Raji (cell line): ENCODE data around the gene GPR84.

Experiments
- POLR2A ChIP-seq: IDR thresholded peaks from 2 replicates; pipeline ENCODE4 v1.6.1; 2011; ENCODE audit warnings: low read depth, low read length, control low read depth; ENCODE audit not compliant: insufficient read depth

The GPR84 gene

DNA sequence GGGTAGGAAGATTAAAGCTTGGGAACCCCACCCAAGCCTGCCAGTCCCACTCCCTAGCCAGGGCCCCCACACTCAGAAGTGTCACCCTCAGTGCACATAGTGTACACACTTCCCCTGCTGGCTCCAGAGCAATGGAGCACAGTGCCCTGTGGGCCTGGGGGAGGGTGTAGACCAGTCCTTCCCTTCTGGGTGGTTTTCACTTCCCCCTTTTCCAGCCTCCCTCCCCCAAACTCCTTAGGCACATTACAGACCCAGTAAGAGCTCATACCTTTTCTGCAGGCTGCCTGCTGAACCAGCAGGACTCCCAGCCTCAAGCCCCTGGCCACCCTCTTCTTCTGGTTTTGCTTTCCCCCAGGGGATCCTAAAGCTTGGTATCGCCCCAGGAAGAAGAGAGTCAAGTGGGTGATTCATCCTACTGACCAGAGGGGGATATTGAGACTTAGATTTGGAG, 20.3 kb upstream of the GPR84 start, which contains the start of gene ZNF385A:
Gene ZNF385A (minus strand): TSS at position 143 of the 451 bp plus-strand sequence. CDS start 219 bp downstream, outside the sequence.
- TF ChIP-seq POLR2A, result no peak

DNA sequence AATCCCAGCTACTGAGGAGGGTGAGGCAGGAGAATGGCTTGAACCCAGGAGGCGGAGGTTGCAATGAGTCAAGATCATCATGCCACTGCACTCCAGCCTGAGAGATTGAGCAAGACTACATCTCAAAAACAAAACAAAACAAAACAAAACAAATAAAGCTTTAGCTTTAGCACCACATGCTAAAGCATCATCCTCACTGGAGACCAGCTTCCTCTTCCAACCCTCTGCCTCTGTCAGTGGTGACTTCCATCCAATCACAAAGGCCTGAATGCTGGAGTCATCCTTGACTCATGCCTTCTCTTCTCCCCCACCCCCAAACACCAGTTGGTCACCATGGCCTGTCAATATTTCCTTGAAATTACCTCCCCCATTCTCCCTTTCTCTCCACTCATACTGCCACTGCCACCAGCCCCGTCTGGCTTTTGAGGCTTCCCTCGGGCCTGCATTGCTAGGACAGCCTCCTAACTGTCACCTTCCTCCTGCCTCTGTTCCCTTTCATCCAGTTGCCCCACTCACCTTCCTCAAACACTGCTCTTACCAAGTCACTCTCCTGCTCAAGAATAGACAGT, 18.8 kb upstream of the GPR84 start:
- TF ChIP-seq POLR2A, result no peak

DNA sequence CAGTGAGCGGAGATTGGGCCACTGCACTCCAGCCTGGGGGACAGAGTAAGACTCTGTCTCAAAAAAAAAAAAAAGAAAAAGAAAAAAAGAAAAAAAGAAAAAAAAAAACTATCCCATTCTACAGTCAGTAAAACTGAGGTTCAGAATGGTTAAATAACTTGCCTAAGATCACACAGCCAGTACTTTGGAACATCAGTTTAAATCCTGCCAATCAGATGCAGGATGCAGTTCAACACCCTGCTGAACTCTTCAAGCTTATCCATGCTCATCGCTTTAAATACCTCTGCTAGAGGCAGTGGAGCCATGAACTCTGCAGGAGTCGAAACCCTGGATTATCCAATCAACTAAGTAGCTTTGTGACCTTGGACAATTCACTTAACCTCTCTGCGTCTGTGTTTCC, 16.9 kb upstream of the GPR84 start:
- no peak for TF ChIP-seq POLR2A

DNA sequence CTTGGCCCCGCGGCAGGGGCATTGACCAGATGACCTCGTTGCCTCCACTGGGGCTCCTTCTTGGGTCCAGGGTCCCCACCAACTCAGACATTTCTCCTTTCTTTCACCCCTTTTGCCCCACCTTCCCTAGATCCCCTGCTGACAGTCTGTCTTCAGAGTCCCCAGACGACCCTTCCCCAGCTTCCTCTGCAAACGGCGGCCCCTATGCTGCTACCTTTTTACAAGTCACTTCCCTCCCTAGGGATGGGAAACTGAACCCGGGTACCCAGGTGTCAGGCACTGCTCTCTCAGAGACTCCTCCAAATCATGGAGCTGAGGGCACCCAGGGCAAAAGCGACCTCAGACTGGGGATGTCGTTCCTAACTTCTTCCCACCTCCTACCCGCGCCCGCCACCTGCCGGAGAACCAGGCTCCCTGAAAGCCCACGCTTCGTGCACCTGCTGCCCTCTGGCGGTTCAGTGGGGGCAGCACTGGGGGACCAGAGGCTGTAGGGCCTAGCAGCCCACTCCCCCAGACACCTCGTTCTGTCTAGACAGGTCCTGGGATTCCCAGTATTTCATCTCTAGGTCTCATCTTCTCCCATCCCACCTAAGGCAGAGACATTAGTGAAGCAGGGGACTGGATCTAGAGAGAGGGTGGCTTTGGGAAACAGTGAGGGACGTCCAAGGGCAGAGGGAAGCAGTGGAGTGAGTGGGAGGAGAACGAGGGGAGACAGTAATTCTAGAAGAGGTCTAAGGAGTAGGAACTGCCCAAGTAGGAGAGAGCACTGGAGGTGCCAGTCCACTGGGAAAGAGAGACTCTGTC, 15.3 kb upstream of the GPR84 start:
- TF ChIP-seq POLR2A, result no peak

DNA sequence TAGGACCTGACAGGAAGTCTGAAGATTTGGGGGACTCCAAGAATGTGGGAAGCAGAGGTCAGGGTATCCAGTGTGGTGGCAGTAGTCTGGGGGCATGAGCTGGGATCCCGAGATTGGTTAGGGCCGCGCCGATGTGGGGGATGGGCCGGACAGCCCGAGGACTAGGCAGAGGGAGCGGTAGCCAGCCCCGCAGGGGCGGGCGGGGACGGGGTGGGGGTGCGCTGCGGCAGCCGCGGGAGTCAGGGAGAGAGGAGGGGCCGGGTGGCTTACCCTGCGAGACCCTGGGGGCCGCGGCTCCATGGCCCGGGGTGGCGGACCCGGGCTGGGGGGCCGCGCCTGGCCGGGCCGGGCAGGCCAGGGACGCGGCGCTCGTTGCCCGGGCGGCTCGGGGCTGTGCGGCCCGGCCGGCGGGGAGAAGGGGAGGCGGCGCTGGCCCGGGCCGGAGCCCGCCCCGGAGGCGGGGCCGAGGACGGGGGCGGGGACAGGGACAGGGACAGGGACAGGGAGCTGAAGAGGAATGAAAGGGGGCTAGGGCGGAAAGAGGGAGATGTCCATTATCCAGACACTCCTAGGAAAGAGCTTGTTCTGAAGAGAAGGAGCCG, 14.6 kb upstream of the GPR84 start:
- no peak for TF ChIP-seq POLR2A

DNA sequence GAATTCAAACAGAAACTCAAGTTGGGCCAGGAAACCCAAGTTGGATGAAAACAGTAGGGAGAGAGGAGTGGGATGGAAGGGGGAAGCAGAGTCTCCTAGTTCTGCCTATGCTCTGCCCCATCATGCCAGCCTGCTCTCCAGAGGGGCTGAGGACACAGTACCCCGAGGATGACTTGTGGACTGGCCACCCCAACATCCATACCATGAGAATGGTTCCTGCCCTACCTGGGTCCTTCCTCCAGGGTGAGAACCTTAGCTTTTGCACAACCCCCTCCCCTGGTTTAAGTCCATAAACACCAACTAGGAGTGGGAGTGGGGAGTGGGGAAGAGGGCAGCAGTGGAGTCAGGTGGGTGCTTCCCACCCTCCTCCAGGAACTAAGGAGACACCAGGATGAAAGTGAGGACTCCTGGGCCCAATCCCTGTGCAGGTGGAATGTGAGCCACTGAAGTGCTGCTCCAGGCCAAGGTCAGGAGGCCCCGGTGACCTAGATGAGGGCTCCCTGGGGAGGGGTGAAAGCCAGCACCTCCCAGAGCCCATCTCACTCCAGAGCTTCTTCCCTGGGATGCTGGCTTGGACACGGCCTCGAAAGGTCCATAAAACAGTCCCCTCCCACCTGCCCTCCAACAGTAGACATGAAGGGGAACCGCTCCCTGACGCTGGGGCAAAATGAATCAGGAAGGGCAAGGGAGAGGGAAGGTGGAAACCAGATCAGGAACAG, 13.7 kb upstream of the GPR84 start:
- no peak for TF ChIP-seq POLR2A

DNA sequence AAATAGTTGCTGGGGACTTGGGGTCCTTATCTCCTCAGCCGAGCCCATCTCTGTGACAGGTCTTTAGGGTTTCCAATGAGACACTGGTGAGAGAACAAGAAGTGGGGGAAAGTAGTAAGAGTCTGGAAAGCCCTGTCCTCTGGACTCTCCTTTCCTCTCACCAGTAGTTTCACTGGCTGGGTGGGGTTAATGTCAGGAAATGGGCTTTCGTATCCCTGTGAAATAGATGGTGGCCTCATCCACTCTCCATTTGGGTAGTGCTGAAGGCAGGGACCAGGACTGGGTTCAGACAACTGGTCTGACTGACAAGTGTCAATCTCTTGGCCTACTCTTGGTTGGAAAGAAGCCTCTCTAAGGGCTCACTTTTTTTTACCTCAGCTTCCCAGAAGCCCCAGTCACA, 12.7 kb upstream of the GPR84 start:
- TF ChIP-seq POLR2A, result no peak

DNA sequence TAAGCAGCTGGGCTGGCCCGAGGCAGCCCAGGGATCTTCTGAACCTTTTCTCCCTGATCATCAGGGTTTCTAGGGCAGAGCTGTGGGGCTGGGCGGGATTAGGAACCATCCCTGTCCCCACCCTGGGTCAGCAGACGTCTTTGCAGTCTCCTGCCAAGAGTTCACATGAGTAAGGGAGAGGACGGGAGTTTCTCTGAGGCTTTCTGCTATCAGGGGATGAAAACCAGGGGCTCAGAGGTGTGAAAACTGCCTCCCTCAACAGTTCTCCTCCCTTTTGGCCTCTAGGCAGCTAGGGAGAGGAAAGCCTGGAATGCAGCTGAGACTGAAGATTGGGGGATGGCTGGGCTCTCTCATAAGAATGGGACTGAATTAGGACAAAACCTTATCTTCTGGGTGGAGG, 12.3 kb upstream of the GPR84 start:
- TF ChIP-seq POLR2A, result no peak

DNA sequence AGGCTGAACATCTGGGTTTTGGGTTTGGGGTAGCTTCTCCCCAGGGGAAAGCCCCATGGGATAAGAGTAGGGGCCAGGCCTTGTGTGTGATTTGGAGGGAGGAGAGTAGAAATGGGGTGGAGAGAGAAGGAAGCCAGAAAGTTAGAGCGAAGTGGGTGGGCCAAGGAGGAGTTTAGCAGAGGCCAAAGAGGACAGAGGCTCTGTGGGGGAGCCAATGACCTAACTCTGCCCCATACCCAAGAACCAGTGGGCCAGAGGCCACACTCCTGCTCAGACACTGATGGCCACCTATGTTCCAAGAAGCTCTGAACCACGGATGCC, 10.9 kb upstream of the GPR84 start:
- no peak for TF ChIP-seq POLR2A

DNA sequence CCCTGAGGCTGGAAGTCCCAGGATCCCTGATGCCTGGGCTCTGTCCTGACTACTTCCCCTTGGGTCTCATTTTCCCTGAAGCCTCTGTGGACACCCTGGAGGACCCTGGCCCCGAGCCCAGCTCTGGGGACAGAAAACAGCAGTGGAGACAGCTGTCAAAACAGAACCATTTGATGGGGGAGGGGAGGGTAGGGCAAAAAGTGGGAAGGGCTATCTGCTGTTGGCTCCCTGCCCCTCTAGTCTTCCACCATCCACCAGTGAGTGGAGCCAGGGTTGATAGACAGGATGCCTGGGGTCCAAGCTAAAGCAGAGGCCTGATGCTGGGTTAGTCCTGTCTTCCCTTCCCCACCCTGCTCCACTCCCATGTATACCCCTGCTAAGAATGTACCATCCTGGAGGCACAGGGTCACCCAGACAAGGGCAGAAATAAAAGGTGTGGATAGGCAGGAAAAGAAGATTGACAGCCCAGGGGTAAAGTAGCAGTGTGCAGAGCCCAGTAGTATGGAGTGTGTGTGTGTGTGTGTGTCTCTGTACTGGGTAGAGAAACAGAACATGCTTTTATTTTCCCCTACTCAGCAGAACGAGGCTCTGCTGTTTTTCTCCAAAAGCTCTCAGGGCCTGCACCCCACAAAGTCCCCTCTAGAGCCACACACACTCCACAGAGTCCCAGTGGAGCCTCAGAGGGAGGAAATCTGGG, 10.4 kb upstream of the GPR84 start:
- TF ChIP-seq POLR2A, result no peak

DNA sequence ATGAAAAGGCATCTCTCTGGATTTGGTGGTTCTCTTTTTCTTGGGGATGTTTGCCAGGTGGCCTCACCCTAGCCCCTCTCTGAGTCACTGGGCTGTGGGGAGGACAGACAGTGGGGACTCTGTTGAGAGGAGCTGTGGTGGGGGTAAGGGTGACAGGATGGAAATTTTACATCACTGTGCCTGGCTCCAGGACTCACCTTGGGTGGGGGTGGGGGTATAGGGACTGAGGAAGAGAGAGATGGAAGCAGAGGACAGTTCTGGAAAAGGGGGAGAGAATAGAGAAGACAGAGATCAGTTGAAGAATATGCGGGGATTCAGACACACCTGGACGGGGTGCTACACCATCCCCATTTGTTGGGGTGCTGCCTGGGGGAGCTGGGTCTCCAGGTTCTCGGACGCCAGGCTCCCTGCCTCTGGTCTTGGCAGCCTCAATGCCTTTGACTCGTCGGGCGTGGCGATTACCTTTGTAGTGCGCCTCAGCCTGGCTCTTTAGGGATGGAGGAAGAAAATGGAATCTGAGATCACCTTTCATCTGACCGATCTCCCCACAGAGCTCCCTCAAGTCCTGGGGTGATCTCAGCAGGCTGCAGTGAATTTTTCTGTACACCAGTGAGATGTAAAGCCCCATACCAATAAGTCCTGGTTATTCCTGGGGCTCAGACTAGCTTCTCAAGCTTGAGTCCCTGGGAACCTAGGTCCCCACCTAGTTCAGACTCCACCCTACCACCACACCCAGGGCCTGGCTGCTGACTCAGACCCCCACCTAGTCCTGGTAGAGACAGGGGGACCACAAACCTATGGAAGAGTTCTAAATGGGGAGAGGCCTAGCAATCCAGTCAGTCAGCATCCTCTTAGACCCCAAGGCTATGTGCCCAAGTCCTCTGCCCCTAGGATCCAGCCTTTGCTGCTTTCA, 9.6 kb upstream of the GPR84 start:
- TF ChIP-seq POLR2A, result no peak

DNA sequence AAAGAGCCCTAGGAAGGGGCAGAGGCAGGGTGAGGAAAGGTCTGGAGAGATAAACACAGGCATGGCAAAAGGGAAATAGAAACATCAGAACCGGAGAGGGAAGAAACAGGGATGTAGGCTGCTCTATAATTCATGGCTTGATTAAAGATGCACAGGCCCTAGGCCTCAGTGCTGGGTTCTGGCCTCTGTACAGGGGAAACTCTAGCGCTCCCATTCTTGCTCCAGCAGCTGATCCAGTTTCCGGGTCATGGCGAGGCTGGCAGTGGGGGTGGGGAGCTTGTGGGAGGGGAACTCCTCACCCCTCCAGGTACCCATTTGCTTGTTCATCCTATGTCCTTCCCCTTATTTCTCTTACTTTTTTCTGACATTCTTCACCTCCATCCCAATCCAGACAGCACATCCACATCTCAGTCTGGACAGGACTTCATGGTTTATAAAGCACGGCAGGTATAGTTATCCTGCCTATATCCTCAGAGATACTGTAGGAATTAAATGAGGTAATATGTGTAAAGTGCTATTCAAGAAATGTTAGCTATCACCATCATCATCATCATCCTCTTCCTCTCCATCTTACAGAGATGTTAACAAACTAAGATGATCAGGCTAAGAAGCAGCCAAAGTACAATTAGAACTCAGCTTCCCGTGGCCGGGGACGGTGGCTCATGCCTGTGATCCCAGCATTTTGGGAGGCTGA, 8.0 kb upstream of the GPR84 start:
- no peak for TF ChIP-seq POLR2A

DNA sequence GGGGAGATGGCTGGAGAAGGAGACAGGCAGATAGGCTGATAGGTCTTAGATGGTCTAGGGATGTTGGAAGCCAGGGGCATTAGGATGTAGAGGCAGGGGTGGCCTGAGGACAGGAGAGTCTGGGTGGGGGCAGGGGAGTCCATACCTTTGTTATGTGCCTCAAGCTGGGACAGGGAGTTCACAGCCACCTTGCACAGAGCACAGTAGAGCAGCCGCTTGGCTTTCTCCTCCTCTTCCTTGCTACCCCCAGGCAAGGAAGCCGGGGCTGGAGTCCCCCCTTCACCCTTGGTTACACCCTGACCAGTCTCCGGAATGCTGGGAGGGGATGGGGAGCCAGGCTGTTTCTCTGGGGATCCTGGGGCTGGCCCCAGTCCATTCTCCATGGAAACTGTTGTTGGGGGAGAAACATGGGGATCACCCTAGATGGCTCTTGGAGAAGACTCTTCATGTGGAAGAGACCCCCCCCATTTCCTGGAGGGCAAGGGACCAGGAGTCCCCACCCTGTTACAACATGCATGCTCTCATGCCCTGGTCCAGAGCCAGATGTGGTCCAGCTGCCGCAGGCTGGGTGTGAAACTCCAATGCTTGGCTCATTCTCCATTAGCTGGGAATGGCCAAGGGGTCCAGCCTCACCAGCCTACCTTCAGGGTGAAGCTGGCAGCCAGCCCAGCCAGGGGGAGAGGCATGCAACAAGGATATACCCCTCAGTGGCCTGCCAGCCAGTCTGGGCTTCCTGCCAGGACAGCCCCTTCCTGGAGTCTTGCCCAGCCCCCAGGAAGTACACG, 7.2 kb upstream of the GPR84 start:
- TF ChIP-seq POLR2A, result no peak
